Nephron (organoid): ENCODE measurements around the gene IL32.
"Not testable (repeated sequence)": the region's sequence is repeated elsewhere in the genome, so short reads cannot be mapped to it uniquely, and the experiment has no call there.

Source experiments
- H3K27ac Mint-ChIP-seq, 3 experiments: 2 replicates each; pipeline ENCODE4 v1.8.0; 2020; ENCODE audit warnings: mixed read lengths in 3 of 3, mild to moderate bottlenecking in 2 of 3, moderate library complexity in 1 of 3
- H3K27me3 Mint-ChIP-seq: 2 replicates; pipeline ENCODE4 v1.8.0; 2021; ENCODE audit warnings: low read depth, mild to moderate bottlenecking, moderate library complexity, mixed read lengths
- H3K36me3 Mint-ChIP-seq: 2 replicates; pipeline ENCODE4 v1.8.0; 2020; ENCODE audit warnings: low read depth, mixed read lengths
- H3K4me1 Mint-ChIP-seq: 2 replicates; pipeline ENCODE4 v1.8.0; 2020; ENCODE audit warnings: mixed read lengths
- H3K4me3 Mint-ChIP-seq, 3 experiments: 2 replicates each; pipeline ENCODE4 v1.8.0; 2020; ENCODE audit warnings: mild to moderate bottlenecking in 3 of 3, mixed read lengths in 3 of 3, moderate library complexity in 2 of 3
- H3K9me3 Mint-ChIP-seq: 2 replicates; pipeline ENCODE4 v1.8.0; 2020; ENCODE audit warnings: mixed read lengths
- CTCF ChIP-seq, 3 experiments: fragments of 200-600 bp; sonication (generic); IDR thresholded peaks; one replicate each; pipeline ENCODE4 v1.5.0; 2021; ENCODE audit warnings: antibody characterized with exemption in 3 of 3; ENCODE audit not compliant: unreplicated experiment in 3 of 3

IL32 gene

DNA sequence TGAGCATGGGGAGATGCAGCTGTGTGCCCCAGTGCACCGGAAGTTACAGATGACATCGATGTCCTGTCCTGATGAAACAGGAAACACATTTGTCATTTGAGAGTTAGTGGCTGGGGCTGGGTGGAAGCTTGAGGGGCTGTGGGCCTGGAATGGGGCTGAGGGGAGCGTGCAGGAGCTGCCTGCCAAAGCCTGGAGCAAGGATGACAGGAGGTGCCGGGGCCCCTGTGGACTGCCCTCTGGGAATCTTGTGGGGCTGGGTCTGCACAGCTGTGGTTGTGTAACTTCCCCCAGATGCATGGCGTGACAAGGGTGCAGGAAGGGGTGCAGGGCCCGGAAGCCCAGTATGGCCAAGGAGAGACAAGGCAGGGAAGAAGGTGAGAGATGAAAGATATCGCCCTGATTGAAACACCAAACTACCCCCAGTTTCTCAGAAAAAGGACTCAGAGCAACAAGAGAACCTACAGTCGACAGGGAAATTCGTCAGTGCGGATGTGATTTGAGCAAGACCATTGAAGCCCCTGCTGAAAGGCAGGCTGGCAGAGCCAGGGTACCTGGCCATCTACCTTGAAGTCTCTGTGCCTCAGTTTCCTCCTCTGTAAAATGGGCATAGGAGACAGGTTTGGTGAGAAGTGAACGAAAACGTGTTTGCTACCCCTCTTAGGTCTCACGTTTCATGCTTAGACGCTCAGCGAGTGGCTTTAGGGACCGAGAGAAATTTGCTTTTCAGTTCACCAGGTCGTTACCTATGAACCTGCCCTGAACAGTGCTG is 10.3 kb upstream of the IL32 start:
- H3K9me3 Mint-ChIP-seq: no peaks in the 10 kb centered on the region
- H3K4me1 Mint-ChIP-seq: peaks cover 7% of the 10 kb centered on the region
- peak overlapping the region in 1 of 3 experiments; percentile 37 for H3K4me3 Mint-ChIP-seq
- peaks cover 4% of the 10 kb centered on the region for H3K36me3 Mint-ChIP-seq
- TF ChIP-seq CTCF (IDR thresholded peaks at IDR 0.05; ENCODE audit: unreplicated experiment in 3 of 3): no peak
- H3K27ac Mint-ChIP-seq: no peak overlapping the region
- peaks cover 35% of the 10 kb centered on the region for H3K27me3 Mint-ChIP-seq

DNA sequence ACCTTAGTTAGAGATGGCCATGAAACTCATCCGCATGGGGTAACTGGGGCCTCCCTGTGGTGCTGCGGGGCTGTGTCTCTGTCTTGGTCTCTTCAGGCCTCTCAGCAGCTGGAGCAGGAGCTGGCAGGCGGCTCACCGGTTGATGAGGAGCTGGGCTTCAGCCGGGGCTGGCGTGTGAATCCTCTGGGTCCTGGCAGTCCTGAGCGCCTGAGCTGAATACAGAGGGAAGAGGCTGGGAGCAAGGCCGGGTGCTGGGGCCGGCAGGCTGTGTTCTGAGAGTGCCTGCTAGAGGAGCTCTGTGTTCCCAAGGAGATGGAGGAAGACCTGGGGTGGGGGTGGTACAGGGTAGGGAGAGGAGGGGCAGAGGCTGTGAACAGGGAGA is 9.7 kb upstream of the IL32 start:
- Mint-ChIP-seq H3K4me3 (peak overlapping the region in 2 of 3 experiments; percentile 16 to 56), H3K27me3 (peaks cover 35% of the 10 kb centered on the region), H3K4me1 (peaks cover 12% of the 10 kb centered on the region)
- not testable (repeated sequence) for H3K9me3 Mint-ChIP-seq, H3K27ac Mint-ChIP-seq, H3K36me3 Mint-ChIP-seq

GRCh38 chr16:3056336-3057180 is 8.9 kb upstream of the IL32 start:
- Mint-ChIP-seq H3K36me3 (peaks cover 4% of the 10 kb centered on the region), H3K27me3 (peaks cover 31% of the 10 kb centered on the region)

DNA sequence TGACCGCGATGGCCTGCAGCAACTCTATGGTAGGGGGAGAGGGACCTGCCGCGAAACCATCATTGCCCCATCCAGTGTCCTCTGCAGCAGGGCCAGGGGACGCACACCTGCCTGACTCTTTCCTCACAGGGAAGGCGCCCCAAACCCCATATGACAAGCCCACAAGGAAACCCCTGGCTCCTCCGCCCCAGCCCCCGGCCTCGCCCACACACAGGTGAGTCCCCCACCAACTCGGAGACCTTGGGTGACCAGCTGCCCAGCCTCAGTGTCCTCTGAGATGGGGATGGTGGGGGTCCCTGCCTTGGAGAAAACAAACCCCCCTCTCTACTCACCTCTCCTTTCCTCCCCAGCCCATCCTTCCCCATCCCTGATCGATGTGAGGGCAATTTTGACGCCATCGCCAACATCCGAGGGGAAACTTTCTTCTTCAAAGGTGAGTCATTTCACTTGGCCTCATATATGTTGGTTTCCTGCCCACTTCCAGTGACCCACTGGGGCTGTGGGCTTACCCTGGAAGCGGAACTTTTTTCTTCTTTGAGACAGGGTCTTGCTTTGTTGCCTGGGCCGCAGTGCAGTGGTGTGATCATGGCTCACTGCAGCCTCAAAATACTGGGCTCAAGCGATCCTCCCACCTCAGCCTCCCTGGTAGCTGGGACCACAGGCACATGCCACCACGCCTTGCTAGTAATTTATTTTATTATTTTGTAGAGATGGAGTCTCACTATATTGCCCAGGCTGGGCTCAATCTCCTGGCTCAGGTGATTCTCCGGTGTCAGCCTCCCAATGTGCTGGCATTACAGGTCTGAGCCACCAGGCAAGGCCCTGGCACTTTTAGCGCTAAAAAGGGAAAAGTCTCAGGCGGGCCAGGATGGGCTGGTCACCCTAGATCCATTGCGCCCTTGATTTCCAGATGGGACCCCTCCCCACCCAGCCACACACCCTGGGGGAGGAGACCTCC is 8.0 kb upstream of the IL32 start:
- H3K4me3 Mint-ChIP-seq: peak overlapping the region; percentile 56 to 62 (median 59)
- peaks cover 23% of the 10 kb centered on the region for H3K27me3 Mint-ChIP-seq
- no peak overlapping the region for H3K27ac Mint-ChIP-seq
- peaks cover 4% of the 10 kb centered on the region for H3K36me3 Mint-ChIP-seq
- no peaks in the 10 kb centered on the region for H3K9me3 Mint-ChIP-seq
- TF ChIP-seq CTCF (IDR thresholded peaks at IDR 0.05; ENCODE audit: unreplicated experiment in 3 of 3): no peak
- peaks cover 19% of the 10 kb centered on the region for H3K4me1 Mint-ChIP-seq

More at GRCh38 chr16:3056336-3057180, 8.9 kb upstream of the IL32 start:
- TF ChIP-seq CTCF (IDR thresholded peaks at IDR 0.05; ENCODE audit: unreplicated experiment in 3 of 3): no peak
- H3K4me1 Mint-ChIP-seq: peaks cover 15% of the 10 kb centered on the region
- no peak overlapping the region for H3K27ac Mint-ChIP-seq
- H3K4me3 Mint-ChIP-seq: peak overlapping the region; percentile 56 to 62 (median 59)
- H3K9me3 Mint-ChIP-seq: no peaks in the 10 kb centered on the region

DNA sequence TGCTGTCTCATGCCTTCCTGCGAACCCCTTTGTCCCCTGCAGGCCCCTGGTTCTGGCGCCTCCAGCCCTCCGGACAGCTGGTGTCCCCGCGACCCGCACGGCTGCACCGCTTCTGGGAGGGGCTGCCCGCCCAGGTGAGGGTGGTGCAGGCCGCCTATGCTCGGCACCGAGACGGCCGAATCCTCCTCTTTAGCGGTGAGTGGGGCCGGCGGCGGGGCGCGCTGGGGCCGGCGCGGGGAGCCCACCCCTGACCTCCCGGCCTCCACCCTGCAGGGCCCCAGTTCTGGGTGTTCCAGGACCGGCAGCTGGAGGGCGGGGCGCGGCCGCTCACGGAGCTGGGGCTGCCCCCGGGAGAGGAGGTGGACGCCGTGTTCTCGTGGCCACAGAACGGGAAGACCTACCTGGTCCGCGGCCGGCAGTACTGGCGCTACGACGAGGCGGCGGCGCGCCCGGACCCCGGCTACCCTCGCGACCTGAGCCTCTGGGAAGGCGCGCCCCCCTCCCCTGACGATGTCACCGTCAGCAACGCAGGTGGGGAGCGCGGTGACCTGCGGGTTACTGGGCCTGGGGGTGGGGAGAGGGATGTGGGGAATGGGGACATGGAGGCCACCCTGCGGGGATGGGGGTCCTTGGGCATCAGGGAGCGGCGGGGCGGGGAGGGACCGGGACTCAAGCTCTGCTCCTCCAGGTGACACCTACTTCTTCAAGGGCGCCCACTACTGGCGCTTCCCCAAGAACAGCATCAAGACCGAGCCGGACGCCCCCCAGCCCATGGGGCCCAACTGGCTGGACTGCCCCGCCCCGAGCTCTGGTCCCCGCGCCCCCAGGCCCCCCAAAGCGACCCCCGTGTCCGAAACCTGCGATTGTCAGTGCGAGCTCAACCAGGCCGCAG is 7.1 kb upstream of the IL32 start:
- TF ChIP-seq CTCF (IDR thresholded peaks at IDR 0.05; ENCODE audit: unreplicated experiment in 3 of 3): no peak
- Mint-ChIP-seq H3K9me3 (no peaks in the 10 kb centered on the region), H3K27me3 (peaks cover 22% of the 10 kb centered on the region), H3K27ac (no peak overlapping the region), H3K4me1 (peaks cover 19% of the 10 kb centered on the region), H3K36me3 (peaks cover 4% of the 10 kb centered on the region), H3K4me3 (peak overlapping the region; percentile 86 to 90 (median 87))
